Measurements from ENCODE around the gene MAP3K13. TPM values are rescaled to one million over a fixed set of nuclear protein-coding genes. Genes with fewer than 3 reads are reported as not detected.
A peak's percentile ranks its signal among the peaks of the same experiment; 100 is the strongest.
"Not testable (repeated sequence)": the region's sequence is repeated elsewhere in the genome, so short reads cannot be mapped to it uniquely, and the experiment has no call there.

MAP3K13 gene
- total and polyA plus RNA-seq, 10 of the 15 experiments (the other 5 are each of a cell fraction or from before 2014, with no cell fraction given): 10.5 to 70.8 (median 26.8) TPM

GRCh38 chr3:185418561-185418977 is 55.6 kb downstream of the MAP3K13 start:
- H3K4me1 ChIP-seq (ENCODE audit: control insufficient read depth, insufficient read depth, low read length): peaks cover 32% of the 10 kb centered on the region
- H3K27ac ChIP-seq (ENCODE audit: control insufficient read depth, insufficient read depth); FAIRE-seq; intact Hi-C loops (cut with micrococcal nuclease; ENCODE audit: unreplicated experiment); SMC1A ChIA-PET (ENCODE audit: uncharacterized antibody, unreplicated experiment); H2AFZ ChIP-seq (ENCODE audit: control insufficient read depth, low read depth, low read length); in situ Hi-C loops (cut with MboI); H4K20me1 ChIP-seq (ENCODE audit: control insufficient read depth, insufficient read depth); H3K4me3 ChIP-seq; H3K9ac ChIP-seq (ENCODE audit: control insufficient read depth, insufficient read depth, low read length); BruUV-seq (replicated peaks); H3K9me3 ChIP-seq (replicated peaks; ENCODE audit: control insufficient read depth, insufficient read depth, low read length); H3K79me2 ChIP-seq (ENCODE audit: control insufficient read depth, insufficient read depth, low read length); RAD21 ChIA-PET (ENCODE audit: unreplicated experiment); H3K36me3 ChIP-seq (ENCODE audit: control insufficient read depth in 2 of 2, insufficient read depth in 2 of 2, low read length in 1 of 2); H3K27me3 ChIP-seq (replicated peaks in 1 of 2; ENCODE audit: control insufficient read depth in 2 of 2, insufficient read depth in 2 of 2, low read length in 1 of 2): not testable (repeated sequence)
- POLR2A ChIA-PET: interaction anchor here (0.7 kb wide), 1 partner anchor 56 kb away, joined by 5 read pairs; no protein-coding TSS in a partner anchor
- 79% methylated on average over 11 of the region's 11 CpGs for WGBS (ENCODE audit: insufficient coverage, insufficient replicate concordance, low lambda C conversion rate, missing lambda C conversion rate)
- H3K4me2 ChIP-seq (ENCODE audit: control insufficient read depth, insufficient read depth): peak overlapping the region; percentile 26
- CTCF ChIA-PET: interaction anchor here (0.6 kb wide), 1 partner anchor 55 kb away, joined by 3 read pairs; no protein-coding TSS in a partner anchor
- DNase-seq (ENCODE audit: low read depth, low spot score) (peak; percentile 3), ATAC-seq (peak; percentile 34; the same call in 2 of the 3 replicates)
- TF ChIP-seq, protein P1, sequence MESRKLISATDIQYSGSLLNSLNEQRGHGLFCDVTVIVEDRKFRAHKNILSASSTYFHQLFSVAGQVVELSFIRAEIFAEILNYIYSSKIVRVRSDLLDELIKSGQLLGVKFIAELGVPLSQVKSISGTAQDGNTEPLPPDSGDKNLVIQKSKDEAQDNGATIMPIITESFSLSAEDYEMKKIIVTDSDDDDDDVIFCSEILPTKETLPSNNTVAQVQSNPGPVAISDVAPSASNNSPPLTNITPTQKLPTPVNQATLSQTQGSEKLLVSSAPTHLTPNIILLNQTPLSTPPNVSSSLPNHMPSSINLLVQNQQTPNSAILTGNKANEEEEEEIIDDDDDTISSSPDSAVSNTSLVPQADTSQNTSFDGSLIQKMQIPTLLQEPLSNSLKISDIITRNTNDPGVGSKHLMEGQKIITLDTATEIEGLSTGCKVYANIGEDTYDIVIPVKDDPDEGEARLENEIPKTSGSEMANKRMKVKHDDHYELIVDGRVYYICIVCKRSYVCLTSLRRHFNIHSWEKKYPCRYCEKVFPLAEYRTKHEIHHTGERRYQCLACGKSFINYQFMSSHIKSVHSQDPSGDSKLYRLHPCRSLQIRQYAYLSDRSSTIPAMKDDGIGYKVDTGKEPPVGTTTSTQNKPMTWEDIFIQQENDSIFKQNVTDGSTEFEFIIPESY (IDR thresholded peaks at IDR 0.05): peak; percentile 97
- TF ChIP-seq, protein P2, sequence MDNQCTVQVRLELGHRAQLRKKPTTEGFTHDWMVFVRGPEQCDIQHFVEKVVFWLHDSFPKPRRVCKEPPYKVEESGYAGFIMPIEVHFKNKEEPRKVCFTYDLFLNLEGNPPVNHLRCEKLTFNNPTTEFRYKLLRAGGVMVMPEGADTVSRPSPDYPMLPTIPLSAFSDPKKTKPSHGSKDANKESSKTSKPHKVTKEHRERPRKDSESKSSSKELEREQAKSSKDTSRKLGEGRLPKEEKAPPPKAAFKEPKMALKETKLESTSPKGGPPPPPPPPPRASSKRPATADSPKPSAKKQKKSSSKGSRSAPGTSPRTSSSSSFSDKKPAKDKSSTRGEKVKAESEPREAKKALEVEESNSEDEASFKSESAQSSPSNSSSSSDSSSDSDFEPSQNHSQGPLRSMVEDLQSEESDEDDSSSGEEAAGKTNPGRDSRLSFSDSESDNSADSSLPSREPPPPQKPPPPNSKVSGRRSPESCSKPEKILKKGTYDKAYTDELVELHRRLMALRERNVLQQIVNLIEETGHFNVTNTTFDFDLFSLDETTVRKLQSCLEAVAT (IDR thresholded peaks at IDR 0.05): peak; percentile 76
- TF ChIP-seq SPI1 (IDR thresholded peaks at IDR 0.05; ENCODE audit: borderline replicate concordance, insufficient read depth, low read depth, low read length) (peak; percentile 56; the same call in 1 of the 2 replicates), MTA2 (IDR thresholded peaks at IDR 0.05; ENCODE audit: low read depth) (peak; percentile 65)

Data from GM12878 (cell line).